Superior temporal gyrus (tissue), 1 donor: ENCODE results near the gene ACBD4.

ENCODE experiments used
- DNase-seq: peaks from one replicate; pipeline ENCODE4 v3.0.0-alpha.2; 2016; ENCODE audit errors: extremely low spot score

Gene ACBD4

DNA sequence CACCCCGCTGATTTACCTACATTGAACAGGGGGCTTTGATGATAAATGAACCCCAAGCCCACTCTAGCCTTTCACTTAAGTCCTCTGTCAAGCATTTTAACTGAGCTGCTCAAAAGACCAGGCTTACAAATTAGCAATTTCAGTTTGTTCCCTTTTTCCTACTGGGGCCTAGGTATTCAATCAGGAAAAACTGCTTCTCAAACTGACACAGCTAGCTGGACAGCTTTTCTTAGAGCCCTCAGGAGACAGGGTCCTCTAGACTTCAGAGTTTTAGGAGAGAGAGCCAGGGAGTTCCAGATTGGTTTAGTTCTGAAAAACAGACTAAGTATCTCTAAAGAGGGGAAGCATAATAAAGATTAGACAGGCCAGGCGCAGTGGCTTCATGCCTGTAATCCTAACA is 20.0 kb downstream of the ACBD4 start:
- no peak for DNase-seq

DNA sequence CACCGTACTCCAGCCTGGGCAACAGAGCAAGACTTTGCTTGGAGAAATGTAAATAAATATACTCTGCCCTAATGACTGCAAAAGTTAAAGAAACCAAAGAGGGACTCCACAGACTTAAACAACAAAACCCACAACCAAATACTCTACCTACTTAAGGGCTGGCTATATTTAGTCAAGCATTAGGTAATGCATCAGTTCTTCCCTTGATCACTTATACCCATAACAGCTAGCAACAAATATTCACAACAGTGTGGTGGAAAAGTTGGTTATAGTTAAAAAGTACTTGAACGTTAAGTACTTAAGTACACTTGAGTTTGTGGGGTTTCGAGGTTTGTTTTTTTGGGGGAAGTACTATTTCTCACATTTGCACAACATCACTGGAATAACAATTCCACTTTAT is 20.8 kb downstream of the ACBD4 start:
- no peak for DNase-seq

DNA sequence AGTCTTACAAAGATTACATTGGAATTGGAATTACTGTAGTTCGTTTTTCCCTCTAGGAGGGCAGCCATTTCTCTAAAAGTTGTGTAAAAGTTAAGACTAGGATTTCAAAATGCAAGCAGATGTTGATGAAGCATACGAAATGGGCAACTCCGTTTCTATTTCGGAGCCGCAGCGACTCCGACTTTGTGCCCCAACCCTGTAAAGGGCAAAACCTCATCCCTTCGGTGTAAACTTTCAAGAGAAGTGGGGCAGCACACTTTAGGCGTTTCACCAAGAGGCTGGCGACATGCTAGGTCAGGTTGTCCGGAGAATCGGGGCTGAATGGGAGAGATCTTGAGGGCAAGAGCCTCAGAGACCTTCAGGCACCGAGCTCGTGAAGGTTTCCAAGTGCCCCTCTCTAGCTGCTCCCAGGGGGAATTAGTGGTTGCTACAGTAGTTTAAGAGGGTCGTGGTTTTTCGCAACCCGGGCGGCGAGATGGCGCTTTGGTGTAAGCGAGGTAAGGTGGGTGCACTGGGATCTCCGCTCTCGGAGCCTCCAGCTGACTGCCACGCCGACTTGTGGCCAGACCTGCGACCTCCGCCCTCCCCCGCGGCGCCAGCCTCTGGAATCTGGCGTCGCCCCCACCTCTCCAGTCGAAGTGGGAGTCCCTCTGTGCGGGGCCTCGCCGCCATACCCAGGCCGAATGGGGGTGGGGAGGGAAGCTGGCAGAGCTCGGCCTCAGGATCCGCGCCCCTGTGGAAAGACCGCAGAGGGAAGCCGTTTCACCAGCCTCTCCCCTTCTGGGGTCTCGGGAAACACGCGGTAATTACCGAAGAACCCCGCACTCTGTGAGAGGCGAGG is 25.2 kb downstream of the ACBD4 start:
- DNase-seq, result peak; percentile 71

DNA sequence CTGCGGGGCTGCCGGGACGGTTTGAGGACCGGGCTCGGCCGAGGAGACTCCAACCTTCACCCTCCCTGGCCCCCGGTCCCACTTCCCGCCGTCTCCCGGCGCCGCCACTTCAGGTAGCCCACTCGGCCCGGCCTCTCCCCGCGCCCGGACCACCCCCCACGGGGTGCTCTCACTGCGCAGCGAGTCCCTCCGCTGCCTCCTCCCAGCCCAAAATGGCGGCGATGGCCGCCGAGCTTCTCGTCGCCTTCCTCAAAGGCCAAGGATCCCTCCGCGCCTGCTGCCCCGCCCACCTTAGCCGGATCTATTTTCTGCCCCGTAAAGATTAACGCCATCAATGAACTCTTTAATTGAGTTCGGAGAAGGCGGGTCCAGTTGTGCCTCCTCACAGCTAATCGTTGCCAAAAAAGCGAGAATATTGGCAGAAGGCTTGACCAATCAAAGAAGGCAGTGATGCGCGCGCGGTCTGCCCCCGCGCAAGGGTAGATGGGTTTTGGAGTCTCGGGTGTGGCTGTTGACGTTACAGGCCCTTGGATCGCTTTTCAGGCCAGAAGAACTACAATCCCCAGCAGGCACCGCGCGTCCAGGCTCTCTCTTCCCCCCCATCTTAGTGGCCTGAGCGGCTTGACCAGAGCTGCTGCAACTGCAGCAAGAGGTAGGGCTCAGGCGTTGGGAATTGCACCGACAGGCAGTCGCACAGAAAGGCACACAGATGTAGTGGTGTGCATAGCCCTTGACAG is 26.0 kb downstream of the ACBD4 start, which contains the start of gene HEXIM2:
HEXIM2 (plus strand) TSS at position 588 of the 737 bp plus-strand sequence. CDS start 919 bp downstream, outside the sequence.
- peak; percentile 100 for DNase-seq

DNA sequence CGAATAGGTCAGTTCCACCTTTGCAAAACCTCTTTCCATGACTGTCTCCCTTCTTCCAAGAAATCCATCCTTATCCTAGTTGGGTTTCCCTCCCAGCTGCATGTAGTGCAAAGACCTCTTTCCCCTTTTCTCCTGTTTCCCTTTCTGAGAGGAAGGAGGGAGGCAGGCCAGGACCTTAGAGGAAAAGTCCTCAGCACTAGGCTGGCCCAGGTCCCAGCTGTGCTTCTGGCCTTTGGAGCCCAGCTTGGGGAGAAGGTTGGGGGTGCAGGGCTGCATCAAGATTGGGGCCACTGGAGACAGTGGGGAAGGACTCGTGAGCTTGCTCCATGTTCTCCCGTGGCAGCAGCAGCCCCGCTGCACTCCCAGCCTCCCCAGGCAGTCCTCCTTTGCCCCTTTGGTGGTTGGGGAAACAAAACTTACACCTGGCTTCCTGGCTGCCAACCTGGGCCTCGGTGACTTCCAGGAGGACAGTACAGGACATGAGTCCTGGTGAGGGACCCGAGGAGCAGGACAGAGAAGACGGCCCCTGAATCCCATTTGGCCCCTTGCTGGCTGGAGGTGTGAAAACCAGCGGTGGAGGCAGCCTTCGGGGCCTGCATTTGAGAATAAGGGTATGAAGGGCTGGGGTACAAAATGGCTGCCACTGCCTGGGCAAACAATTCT is 26.7 kb downstream of the ACBD4 start:
- no peak for DNase-seq

DNA sequence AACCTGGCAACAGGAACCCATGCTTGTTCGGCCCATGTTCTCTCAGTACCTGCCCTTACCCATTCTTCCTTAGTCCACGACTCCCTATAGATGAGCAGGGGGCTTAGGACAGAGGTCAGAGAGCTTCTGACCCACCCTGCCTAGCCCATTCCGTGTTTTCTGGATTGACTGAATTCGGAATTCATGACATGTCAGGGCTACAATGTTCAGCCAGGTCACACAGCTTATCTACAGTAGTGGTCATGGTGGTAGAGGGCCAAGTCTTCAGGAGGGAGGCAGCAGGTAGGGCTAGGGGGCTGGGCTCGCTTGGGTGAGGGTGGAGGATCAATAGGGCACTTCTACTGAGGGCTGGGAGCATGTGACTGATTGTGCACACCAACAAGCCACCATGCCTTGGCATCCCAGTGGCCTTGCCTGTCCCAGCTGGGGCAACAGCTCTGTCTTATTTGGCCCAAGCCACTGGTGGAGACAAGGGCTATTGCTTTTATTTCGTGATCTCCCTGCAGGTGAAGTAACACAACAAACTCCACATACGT is 29.3 kb downstream of the ACBD4 start:
- DNase-seq, result no peak

DNA sequence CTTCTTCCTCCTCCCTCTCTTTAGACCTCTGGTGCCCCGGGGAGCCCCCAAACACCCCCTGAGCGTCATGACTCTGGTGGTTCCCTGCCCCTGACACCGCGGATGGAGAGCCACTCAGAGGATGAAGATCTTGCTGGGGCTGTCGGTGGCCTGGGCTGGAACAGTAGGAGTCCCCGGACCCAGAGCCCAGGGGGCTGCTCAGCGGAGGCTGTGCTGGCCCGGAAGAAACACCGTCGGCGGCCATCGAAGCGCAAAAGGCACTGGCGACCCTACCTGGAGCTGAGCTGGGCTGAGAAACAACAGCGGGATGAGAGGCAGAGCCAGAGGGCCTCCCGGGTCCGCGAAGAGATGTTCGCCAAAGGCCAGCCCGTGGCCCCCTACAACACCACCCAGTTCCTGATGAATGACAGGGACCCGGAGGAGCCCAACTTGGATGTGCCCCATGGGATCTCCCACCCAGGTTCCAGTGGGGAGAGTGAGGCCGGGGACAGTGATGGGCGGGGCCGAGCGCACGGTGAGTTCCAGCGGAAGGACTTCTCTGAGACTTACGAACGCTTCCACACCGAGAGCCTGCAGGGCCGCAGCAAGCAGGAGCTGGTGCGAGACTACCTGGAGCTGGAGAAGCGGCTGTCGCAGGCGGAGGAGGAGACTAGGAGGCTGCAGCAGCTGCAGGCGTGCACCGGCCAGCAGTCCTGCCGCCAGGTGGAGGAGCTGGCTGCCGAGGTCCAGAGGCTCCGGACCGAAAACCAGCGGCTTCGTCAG is 33.7 kb downstream of the ACBD4 start:
- no peak for DNase-seq

DNA sequence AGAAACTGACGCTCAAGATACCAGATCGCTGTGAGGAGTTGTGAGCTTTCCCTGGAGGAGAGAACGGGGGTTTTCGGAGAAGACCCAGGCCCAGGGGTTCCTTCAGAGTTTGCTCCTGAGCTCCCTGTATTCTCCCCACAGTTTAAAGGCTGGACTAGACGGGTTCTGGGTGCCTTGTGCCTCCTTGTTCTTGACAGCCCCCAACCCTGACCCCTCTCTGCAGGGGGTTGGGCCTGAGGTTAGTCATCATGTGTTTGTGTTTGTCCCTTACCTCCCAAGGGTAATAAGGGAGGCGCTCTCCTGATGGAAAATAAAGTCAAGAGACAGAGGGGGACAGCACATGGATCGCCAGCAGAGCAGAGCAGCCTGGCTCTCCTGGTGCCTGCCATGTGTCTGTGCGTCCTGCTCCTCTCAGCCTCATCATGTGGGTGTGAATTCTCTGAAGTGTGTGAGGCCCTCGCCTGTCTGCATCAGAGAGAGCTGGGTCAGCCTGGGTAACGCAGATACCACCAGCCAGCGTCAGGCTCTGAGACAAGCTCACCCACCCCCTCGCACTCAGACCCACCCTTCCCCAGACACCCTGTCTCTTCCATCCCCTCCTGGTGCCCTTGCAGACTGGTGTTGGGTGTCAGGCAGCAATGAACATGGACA is 34.9 kb downstream of the ACBD4 start:
- peak; percentile 10 for DNase-seq

DNA sequence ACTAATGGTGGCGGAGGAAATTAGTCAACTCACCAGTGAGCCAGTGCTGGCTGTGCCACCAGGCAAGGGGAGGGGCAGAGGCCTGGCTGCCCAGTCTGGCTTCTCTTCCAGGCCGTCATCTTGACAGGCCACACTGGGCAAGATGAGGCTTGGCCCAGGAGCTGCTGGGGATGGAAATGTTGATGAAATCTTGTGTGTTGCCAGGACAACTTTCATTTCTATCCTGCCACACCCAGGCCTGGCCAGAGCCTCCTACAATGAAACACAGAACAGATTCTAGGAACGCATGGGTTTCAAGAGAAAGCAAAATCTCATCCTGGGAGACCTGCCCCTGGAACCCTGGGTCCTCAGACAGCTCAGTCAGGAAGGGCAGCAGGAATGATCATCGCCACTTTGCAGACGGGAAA is 35.4 kb downstream of the ACBD4 start:
- peak; percentile 29 for DNase-seq

DNA sequence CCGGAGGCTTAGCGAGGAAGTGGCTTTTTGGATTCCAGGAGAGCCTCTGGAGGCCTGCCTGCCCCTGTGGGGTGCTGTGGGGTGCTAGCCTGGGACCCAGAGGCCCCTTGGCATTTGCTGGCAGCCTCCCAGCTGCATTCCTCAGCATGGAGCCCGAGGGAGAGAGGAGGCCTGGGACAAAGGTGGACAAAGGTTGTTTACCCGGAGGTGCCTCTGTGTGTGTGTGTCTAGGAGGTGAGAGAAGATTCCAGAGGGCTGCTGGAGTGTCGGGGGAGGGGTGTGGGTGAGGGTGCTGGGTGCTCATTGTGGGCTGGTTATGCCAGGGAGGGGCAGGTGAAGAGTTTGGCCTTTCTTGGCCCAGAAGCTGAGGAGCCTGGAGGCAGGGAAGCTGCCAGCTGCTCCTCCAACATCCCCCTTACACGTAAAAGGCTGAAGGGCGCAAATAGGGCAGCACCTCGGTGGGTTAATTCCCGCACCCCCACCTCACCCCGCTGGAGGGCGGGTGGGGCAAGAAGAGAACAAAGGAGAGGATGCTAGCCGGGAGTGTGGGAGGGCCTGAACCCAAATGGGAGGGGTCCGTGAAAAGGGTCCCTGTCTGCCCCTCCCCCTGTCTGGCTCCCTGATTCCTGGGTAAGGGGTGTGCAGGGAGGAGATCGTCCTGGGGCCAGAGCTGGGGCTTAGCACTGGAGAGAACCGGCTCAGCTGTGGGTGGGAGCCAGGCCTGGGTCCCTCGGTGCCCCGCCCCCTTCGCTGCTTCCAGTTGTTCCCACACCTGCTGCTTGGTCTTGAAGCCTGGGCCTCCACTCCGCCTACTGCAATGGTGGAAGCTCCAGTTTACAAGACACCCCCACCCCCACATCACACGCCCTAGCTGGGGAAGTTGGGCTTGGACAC is 36.1 kb downstream of the ACBD4 start:
- DNase-seq, result no peak

DNA sequence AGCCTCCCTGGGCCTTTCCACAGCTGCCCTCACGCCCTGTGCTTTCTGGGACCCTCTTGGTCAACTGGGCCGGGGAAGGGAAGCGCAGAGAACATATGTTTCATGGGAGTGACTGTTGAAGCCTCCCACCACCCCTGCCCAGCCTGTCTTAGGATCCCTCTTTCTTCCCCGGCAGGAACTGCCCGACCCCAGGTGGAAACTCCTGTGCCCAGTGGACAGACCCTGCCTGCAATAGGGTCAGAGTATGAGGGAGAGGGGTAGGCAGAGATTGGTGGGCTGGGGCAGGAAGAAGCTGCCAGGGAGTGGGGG is 36.7 kb downstream of the ACBD4 start:
- DNase-seq, result no peak

DNA sequence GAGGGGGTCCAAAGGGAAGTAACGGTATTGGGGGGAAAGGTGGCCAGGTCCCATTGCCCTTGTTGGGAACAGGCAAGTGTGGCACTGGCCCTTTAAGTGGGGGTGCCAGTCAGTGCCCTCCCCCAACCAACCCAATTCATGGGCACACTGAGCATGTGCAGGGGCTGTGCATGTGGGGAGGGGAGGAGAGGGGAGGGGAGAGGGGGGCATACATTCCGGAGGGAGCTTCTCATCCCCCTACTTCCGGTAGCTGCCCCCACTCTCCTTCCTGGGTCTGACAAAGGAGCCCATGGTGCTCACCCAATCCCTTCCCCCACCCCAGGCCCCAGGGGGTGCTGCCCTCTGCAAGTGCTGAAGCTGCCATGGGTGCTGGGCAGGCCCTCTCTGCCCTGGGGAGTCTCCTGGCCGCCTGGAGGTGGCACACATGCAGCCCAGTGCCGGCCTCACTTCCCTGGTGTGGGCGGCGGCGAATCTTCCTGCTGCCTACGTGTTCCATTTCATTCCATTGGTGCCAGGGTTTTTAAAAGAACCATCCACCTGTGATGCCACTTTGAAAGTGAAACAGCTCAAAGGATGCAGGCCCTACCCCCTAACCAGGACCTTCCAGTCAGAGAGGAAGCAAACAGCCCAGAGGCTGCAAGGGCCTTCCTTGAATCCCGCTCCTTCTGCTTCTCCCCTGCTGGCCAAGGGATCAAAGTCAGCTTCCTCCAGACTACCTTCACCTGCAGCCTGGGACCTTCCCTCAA is 37.2 kb downstream of the ACBD4 start:
- DNase-seq, result peak; percentile 88

DNA sequence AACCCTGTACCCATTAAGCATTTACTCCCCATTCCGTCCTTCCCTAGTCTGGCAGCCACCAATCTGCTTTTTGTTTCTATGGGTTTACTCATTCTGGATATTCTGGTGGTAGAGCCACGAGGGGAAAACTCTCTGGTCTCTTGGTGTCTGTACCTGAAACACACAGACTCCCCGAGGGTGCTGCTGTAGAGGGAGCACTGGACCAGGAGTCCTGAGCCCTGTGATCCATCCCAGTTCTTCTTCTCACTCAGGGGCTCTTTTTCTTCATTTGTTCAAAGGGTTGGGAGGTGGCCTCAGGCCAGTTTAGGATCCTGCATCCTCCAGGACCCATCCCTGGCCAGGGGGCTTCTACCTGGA is 40.2 kb downstream of the ACBD4 start:
- no peak for DNase-seq

DNA sequence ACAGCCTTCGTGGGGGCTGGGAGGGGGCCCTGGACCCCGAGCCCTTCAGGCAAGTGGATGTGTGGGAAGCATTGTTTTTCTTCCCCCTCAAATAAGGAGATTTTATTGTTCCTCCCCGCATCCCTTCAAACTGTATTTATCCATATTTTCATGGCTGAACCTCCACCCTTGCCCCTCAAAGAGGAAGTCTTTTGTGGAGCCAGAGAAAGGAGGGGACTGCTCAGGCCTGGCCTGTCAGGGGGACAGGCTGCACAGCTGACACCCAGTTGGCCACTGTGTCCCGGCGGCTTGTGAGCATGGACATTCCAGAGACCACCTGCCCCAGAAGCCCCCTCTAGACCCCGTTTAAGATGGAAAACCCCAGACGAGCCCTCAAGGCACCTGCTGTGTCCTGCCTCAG is 42.1 kb downstream of the ACBD4 start:
- no peak for DNase-seq

DNA sequence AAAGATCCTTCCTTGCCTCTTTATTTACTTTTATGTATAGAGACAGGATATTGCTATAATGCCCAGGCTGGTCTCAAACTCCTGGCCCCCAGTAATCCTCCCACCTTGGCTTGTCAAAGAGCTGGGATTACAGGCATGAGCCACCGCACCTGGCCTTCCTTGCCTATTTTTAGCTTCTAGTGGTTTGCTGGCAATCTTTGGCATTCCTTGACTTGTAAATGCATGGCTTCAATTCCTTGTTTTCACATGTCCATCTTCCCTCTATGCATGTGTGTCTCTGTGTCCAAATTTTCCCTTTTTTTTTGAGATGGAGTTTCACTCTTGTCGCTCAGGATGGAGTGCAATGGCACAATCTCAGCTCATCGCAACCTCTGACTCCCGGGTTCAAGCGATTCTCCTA is 48.7 kb downstream of the ACBD4 start:
- no peak for DNase-seq

DNA sequence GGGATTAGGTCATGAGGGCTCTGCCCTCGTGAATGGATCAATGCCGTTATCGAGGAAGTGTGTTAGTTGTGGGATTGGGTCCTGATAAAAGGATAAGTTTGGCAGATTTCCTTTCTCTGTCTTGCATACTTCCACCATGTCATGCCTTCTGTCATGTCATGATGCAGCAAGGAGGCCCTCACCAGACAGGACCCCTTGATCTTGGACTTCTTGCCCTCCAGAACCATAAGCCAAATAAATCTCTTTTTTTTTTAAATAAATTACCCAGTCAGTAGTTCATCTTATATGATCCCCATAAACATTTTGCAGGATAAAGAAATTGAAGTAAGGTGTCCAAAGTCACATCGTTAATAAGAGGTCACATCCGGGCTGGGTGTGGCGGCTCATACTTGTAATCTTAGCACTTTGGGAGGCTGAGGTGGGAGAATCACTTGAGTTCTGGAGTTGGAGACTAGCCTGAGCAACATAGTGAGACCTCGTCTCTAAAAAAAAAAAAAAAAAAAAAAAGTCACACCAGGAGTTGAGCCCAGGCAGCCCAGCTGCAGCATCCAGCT is 51.4 kb downstream of the ACBD4 start:
- no peak for DNase-seq

DNA sequence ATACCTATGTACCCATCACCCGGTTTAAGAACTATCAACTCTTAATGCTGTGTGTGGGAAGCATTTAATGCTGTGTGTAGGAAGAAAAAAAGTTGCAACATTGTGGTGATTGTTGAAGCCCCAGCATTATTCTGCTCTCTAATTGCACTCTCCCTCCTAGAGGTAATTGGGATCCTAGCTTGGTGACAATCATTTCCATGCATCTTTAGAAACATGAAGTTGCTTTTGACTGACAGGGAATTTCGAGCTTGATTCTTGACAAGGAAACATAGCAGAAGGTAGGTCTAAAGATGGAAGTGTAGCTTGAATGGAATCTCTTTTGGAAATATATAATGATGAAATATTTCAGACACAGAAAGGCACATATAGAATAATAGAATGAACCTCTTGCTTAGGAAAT is 53.5 kb downstream of the ACBD4 start:
- DNase-seq, result no peak

DNA sequence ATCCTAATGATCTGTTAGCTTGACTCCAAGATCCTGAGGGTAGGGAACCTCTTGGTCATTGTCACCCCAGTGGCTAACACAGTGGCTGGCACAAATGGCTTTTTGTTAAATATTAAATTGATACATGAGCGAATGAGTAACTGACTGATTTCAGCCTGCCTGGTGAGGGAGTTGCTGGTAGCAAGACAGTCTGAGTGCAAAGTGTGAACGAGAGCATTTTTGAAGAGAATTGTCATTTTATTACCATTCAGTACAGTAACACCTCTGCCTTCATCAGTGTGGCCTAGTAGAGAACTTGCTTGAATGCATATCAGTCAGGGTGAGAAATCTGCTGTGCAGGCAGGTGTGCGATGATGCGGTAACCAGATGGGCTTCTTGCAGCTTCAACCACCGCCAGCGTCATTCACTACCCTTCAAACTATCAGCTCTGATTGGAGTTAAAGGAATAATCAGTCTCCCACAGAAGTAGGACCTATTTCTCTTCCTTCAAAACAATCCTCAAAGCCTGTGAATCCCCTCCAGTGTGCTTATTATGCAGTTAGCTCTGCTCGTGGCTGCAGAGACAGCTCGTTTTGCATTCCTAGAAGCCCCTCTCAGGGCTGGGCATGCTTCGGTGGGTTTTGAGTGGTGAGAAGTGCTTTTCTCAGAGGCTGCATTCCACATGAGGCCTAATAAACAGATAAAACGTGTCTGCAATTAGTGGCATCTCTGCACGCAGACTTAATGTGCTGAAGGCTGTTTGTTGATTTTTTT is 55.2 kb downstream of the ACBD4 start:
- DNase-seq, result no peak
